K562 (cell line): Measurements from ENCODE around the gene TEX30. TPM values are rescaled to one million over a fixed set of nuclear protein-coding genes. Genes with fewer than 3 reads are reported as not detected.

Experiments
- ATAC-seq: fragments of 200-7000 bp; cut with Tn5 transposase; 3 replicates; pipeline ENCODE4 v1.9.1; 2020; ENCODE audit warnings: moderate library complexity
- BruUV-seq: library from RNA; stranded (reverse); fragments of 400-500 nt; replicated peaks from 2 replicates; lab custom pipeline; 2021; lab: Mats Ljungman, UMichigan
- CTCF ChIA-PET: fragments of 300-600 bp; formaldehyde crosslinking; extraction: SDS; loops from one replicate; lab custom pipeline; 2021; ENCODE audit warnings: low intra/inter-chr PET ratio; lab: Yijun Ruan, JAX
- POLR2A ChIA-PET: fragments of 300-600, 350-650 bp; sonication (Branson Sonifier 250); formaldehyde crosslinking; extraction: SDS; loops from one replicate; lab custom pipeline; 2021; ENCODE audit warnings: antibody characterized with exemption, inconsistent platforms; lab: Yijun Ruan, JAX
- DNase-seq, 4 experiments: peaks; one replicate each; pipeline versions ENCODE4 v3.0.0 to v3.0.0-alpha.2; 2011 to 2018; ENCODE audit warnings: low spot score in 3 of 4, mixed read lengths in 3 of 4; ENCODE audit errors: extremely low read depth in 1 of 4
- FAIRE-seq: peaks from 2 replicates; lab custom pipeline; 2011; peaks lifted over from hg19 to GRCh38; lab: Jason Lieb, UNC
- H2AFZ ChIP-seq: 2 replicates; pipeline ENCODE4 v1.6.0; 2011; ENCODE audit warnings: low read depth, low read length, control low read depth, inconsistent platforms
- H3K27ac ChIP-seq: fragments of 200-600 bp; 3 replicates; pipeline ENCODE4 v1.8.0; 2011; ENCODE audit warnings: low read depth, mild to moderate bottlenecking, control low read depth, inconsistent platforms, low read length, moderate library complexity, mixed read lengths; ENCODE audit errors: extremely low read depth
- H3K27me3 ChIP-seq, 2 experiments: fragments of 300-600 bp in 1 of 2; 2 replicates in 1 of 2; 3 replicates in 1 of 2; pipeline versions ENCODE4 v1.6.0 to v1.8.0; 2011; ENCODE audit warnings: inconsistent platforms in 2 of 2, low read length in 2 of 2, mild to moderate bottlenecking in 1 of 2, mixed read lengths in 1 of 2, moderate library complexity in 1 of 2; ENCODE audit not compliant: control insufficient read depth in 2 of 2, insufficient read depth in 2 of 2
- H3K36me3 ChIP-seq: fragments of 300-600 bp; 3 replicates; pipeline ENCODE4 v1.8.0; 2011; ENCODE audit warnings: mild to moderate bottlenecking, low read length, inconsistent platforms; ENCODE audit not compliant: control insufficient read depth, insufficient read depth
- H3K4me1 ChIP-seq, 2 experiments: fragments of 200-600 bp in 1 of 2; replicated peaks in 1 of 2; 2 replicates in 1 of 2; 3 replicates in 1 of 2; pipeline versions ENCODE4 v1.5.1 to v1.8.0; 2011; ENCODE audit warnings: inconsistent platforms in 2 of 2, low read length in 2 of 2, mild to moderate bottlenecking in 1 of 2, mixed read lengths in 1 of 2, moderate library complexity in 1 of 2; ENCODE audit not compliant: control insufficient read depth in 2 of 2, insufficient read depth in 2 of 2
- H3K4me2 ChIP-seq: 2 replicates; pipeline ENCODE4 v1.6.1; 2011; ENCODE audit warnings: low read length, control low read depth, inconsistent platforms, mixed read lengths; ENCODE audit not compliant: insufficient read depth
- H3K4me3 ChIP-seq: fragments of 200-600 bp; sonication (generic), shearing (Covaris generic); 2 replicates; pipeline ENCODE4 v1.5.1; 2016; ENCODE audit warnings: control low read depth, inconsistent platforms
- H3K79me2 ChIP-seq: fragments of 200-600 bp; 3 replicates; pipeline ENCODE4 v1.8.0; 2011; ENCODE audit warnings: low read length, inconsistent platforms; ENCODE audit not compliant: control insufficient read depth, insufficient read depth
- H3K9ac ChIP-seq, 2 experiments: 2 replicates each; pipeline versions ENCODE4 v1.6.0 to v1.6.1; 2011; ENCODE audit warnings: low read depth in 2 of 2, low read length in 2 of 2, control low read depth in 1 of 2, inconsistent platforms in 1 of 2, mild to moderate bottlenecking in 1 of 2, mixed read lengths in 1 of 2; ENCODE audit not compliant: insufficient read depth in 1 of 2
- H3K9me1 ChIP-seq: one replicate; pipeline ENCODE4 v1.6.0; 2011; ENCODE audit warnings: inconsistent platforms, mild to moderate bottlenecking, low read length, moderate library complexity; ENCODE audit not compliant: control insufficient read depth, insufficient read depth
- H3K9me3 ChIP-seq: replicated peaks from 2 replicates; pipeline ENCODE4 v1.5.1; 2011; ENCODE audit warnings: low read depth, low read length, inconsistent platforms; ENCODE audit not compliant: control insufficient read depth, insufficient read depth
- H4K20me1 ChIP-seq: replicated peaks from 2 replicates; pipeline ENCODE4 v1.6.1; 2011; ENCODE audit warnings: low read length, inconsistent platforms, mixed read lengths; ENCODE audit not compliant: control insufficient read depth, insufficient read depth
- NR2C2 ChIP-seq, 2 experiments: fragments of 200-800 bp in 1 of 2; sonication (Bioruptor generic) in 1 of 2; sonication (generic) in 1 of 2; formaldehyde crosslinking in 1 of 2; IDR thresholded peaks; 2 replicates each; pipeline versions ENCODE4 v1.6.1 to v1.8.0; 2016 to 2022; ENCODE audit warnings: mild to moderate bottlenecking in 1 of 2, missing compliant biosample characterization in 1 of 2, missing genetic modification characterization in 1 of 2, missing genetic modification reagents in 1 of 2
- YY1 ChIP-seq, 3 experiments: IDR thresholded peaks; 2 replicates each; pipeline ENCODE4 v1.6.1; 2011; ENCODE audit warnings: low read length in 2 of 3, mild to moderate bottlenecking in 2 of 3, moderate library complexity in 2 of 3, borderline replicate concordance in 1 of 3, control low read depth in 1 of 3, low read depth in 1 of 3; ENCODE audit not compliant: insufficient read depth in 3 of 3, insufficient replicate concordance in 2 of 3, control insufficient read depth in 1 of 3, insufficient read length in 1 of 3; ENCODE audit errors: extremely low read depth in 1 of 3
- ZNF121 ChIP-seq: sonication (generic); formaldehyde crosslinking; conservative IDR thresholded peaks from 2 replicates; pipeline ENCODE4 v1.8.0; 2022; ENCODE audit warnings: missing genetic modification reagents
- in situ Hi-C: fragments of 300-500 bp; cut with MboI; formaldehyde crosslinking; loops from 4 replicates; pipeline ENCODE4 v1.15.0; 2018; ENCODE audit warnings: inconsistent platforms, mixed read lengths
- intact Hi-C: fragments of 100-400 bp; cut with micrococcal nuclease; formaldehyde crosslinking; loops from 2 replicates; pipeline ENCODE4 v1.14.2; 2022
- polyA plus RNA-seq, 8 experiments: library from polyadenylated mRNA; depleted of rRNA in 4 of 8; stranded (reverse) in 5 of 8; unstranded in 3 of 8; fragments of >200 nt; fragmentation: Nextera tagmentation in 2 of 8; fragmentation: Illumina TruSeq in 1 of 8; extraction: Ambion mirVana in 2 of 8; extraction: Trizol in 1 of 8; gene quantifications; 2 replicates each; pipeline versions ENCODE4 v1.2.1 to v1.2.3, GENCODE V29; 2011 to 2014; ENCODE audit warnings: inconsistent platforms in 1 of 8, missing spikeins in 1 of 8
- total RNA-seq, 7 experiments: library from RNA; depleted of rRNA in 6 of 7; stranded (reverse); fragments of >200 nt in 6 of 7; fragmentation: Illumina TruSeq in 2 of 7; extraction: Trizol in 2 of 7; gene quantifications; 2 replicates each; pipeline versions ENCODE4 v1.2.1 to v1.2.3, GENCODE V29; 2011 to 2021; ENCODE audit warnings: low replicate concordance in 1 of 7

TEX30 gene
- total and polyA plus RNA-seq, 9 of the 15 experiments (the other 6 are each of a cell fraction or from before 2014, with no cell fraction given), result 24.1 to 143 (median 37.3) TPM

DNA sequence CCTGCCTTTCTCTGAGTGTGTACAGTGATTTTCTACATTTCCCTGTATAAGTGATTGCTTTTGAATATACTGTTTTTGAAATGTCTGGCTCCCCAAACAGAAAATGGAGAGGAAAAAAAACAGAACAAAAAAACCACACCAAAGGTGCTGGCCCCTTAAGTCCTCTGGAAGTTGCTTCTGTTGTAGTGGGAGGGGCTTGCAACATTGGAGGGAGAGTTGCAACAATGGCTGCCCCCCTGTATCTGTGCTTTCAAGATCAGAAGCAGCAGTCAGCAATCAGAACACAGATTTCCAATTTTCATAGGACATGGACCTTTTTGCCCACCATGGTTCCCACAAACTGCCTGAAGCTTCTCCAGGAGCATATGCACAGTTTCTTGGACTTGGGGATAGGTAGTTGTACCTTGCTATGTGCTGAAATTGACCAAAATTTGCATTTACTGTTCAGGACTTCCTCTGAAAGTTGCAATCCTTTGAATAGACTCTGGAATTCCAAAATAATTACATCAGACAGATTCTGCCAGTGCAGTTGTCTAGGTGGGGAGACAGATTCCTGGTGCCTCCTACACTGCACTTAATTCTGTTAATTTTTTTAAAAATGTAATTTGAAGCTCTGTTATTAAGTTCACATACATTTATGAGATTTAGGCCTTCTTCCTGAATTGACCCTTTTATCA, 39.2 kb upstream of the TEX30 start:
- Histone ChIP-seq H2AFZ (no peak overlapping the region), H4K20me1 (no peaks in the 10 kb centered on the region), H3K4me2 (no peak overlapping the region), H3K9ac (no peak overlapping the region), H3K27ac (no peak overlapping the region), H3K36me3 (peaks cover 30% of the 10 kb centered on the region; the same call in 2 of the 3 replicates), H3K79me2 (peaks cover 46% of the 10 kb centered on the region), H3K4me3 (no peak overlapping the region), H3K27me3 (no peaks in the 10 kb centered on the region), H3K4me1 (no peaks in the 10 kb centered on the region), H3K9me1 (peaks cover 3% of the 10 kb centered on the region), H3K9me3 (0 out of 2 replicates have a peak, but pooled peaks cover 3% of the 10 kb centered on the region)
- ChIA-PET CTCF (no interaction called here), POLR2A (interaction anchor here (1.0 kb wide), 1 partner anchor 11 kb away, joined by 4 read pairs; no protein-coding TSS in a partner anchor)
- peak; percentile 79 for ATAC-seq
- TF ChIP-seq YY1 (IDR thresholded peaks at IDR 0.05; ENCODE audit: borderline replicate concordance in 1 of 3, control insufficient read depth in 1 of 3, extremely low read depth in 1 of 3, insufficient read depth in 3 of 3, insufficient read length in 1 of 3, insufficient replicate concordance in 2 of 3, low read depth in 1 of 3, low read length in 2 of 3), result peak in 1 of 3 experiments; percentile 45
- no peak for TF ChIP-seq ZNF121 (CRISPR knock-in tag)
- no peak for TF ChIP-seq NR2C2 (CRISPR knock-in tag; IDR thresholded peaks at IDR 0.05)
- no peak for TF ChIP-seq NR2C2 (tag; IDR thresholded peaks at IDR 0.05)
- peak in 2 of 4 experiments; percentile 5 for DNase-seq
- BruUV-seq, result no TSS peak
- FAIRE-seq, result no peak
- intact Hi-C loops, result no loop called here
- in situ Hi-C loops, result no loop called here
